OCI-LY7 (cell line): ENCODE measurements around the gene ZNF439. TPM values are rescaled to one million over a fixed set of nuclear protein-coding genes. Genes with fewer than 3 reads are reported as not detected.
A peak's percentile ranks its signal among the peaks of the same experiment; 100 is the strongest.
"Not testable (repeated sequence)": the region's sequence is repeated elsewhere in the genome, so short reads cannot be mapped to it uniquely, and the experiment has no call there.

Experiments used
- BruUV-seq: library from RNA; stranded (reverse); fragments of 400-500 nt; replicated peaks from 2 replicates; lab custom pipeline; 2021; lab: Mats Ljungman, UMichigan
- CTCF ChIA-PET: fragments of 300-600 bp; sonication (Branson Sonifier 250); formaldehyde crosslinking; loops from one replicate; lab custom pipeline; 2022; ENCODE audit warnings: antibody characterized with exemption; ENCODE audit not compliant: unreplicated experiment; lab: Charles Lee
- POLR2A ChIA-PET: fragments of 300-600 bp; sonication (Branson Sonifier 250); formaldehyde crosslinking; loops from one replicate; lab custom pipeline; 2022; ENCODE audit warnings: antibody characterized with exemption; lab: Charles Lee
- DNase-seq: peaks from one replicate; pipeline ENCODE4 v3.0.0-alpha.2; 2015; ENCODE audit warnings: low spot score
- H2AFZ ChIP-seq: fragments of 200-600 bp; sonication (generic), shearing (Covaris generic); 2 replicates; pipeline ENCODE4 v1.6.1; 2014; ENCODE audit warnings: mild to moderate bottlenecking, antibody characterized with exemption, low read length, moderate library complexity
- H3K27ac ChIP-seq: fragments of 200-600 bp; sonication (generic); 2 replicates; pipeline ENCODE4 v1.5.1; 2014; ENCODE audit warnings: mixed run types, low read depth, mild to moderate bottlenecking, moderate library complexity, low read length, inconsistent platforms; ENCODE audit not compliant: poor library complexity, severe bottlenecking
- H3K36me3 ChIP-seq: fragments of 200-600 bp; sonication (generic); 2 replicates; pipeline ENCODE4 v1.6.1; 2014; ENCODE audit warnings: mild to moderate bottlenecking, antibody characterized with exemption, low read length, moderate library complexity, mixed read lengths; ENCODE audit not compliant: insufficient read depth
- H3K4me1 ChIP-seq: fragments of 200-600 bp; sonication (generic); 2 replicates; pipeline ENCODE4 v1.5.1; 2014; ENCODE audit warnings: mild to moderate bottlenecking, low read length; ENCODE audit not compliant: insufficient read depth, poor library complexity, severe bottlenecking
- H3K4me2 ChIP-seq: fragments of 200-600 bp; sonication (generic); 2 replicates; pipeline ENCODE4 v1.6.1; 2014; ENCODE audit warnings: mild to moderate bottlenecking, low read length
- H3K4me3 ChIP-seq: fragments of 200-600 bp; sonication (generic); 2 replicates; pipeline ENCODE4 v1.5.1; 2014; ENCODE audit warnings: mild to moderate bottlenecking, low read depth, low read length; ENCODE audit not compliant: poor library complexity, severe bottlenecking
- H3K79me2 ChIP-seq: fragments of 200-600 bp; sonication (generic); 2 replicates; pipeline ENCODE4 v1.6.1; 2016; ENCODE audit warnings: low read depth, mild to moderate bottlenecking, low read length, moderate library complexity, mixed read lengths; ENCODE audit not compliant: insufficient read depth
- H3K9me2 ChIP-seq: fragments of 200-600 bp; sonication (generic); 2 replicates; pipeline ENCODE4 v1.6.1; 2016; ENCODE audit warnings: mild to moderate bottlenecking, low read length, mixed read lengths; ENCODE audit not compliant: insufficient read depth
- H3K9me3 ChIP-seq: fragments of 200-600 bp; sonication (generic); 2 replicates; pipeline ENCODE4 v1.6.1; 2014; ENCODE audit warnings: mild to moderate bottlenecking, mixed run types, low read length, mixed read lengths
- H4K20me1 ChIP-seq: fragments of 200-600 bp; sonication (generic); 2 replicates; pipeline ENCODE4 v1.6.1; 2014; ENCODE audit warnings: mild to moderate bottlenecking, antibody characterized with exemption, low read length, moderate library complexity, mixed read lengths; ENCODE audit not compliant: insufficient read depth
- CTCF ChIP-seq: fragments of 200-600 bp; sonication (generic); conservative IDR thresholded peaks from 2 replicates; pipeline ENCODE4 v1.5.1; 2014; ENCODE audit warnings: mild to moderate bottlenecking, antibody characterized with exemption, low read length, moderate library complexity, mixed read lengths
- EZH2phosphoT487 ChIP-seq: fragments of 200-600 bp; sonication (generic); IDR thresholded peaks from 2 replicates; pipeline ENCODE4 v1.6.1; 2018; ENCODE audit warnings: low read depth, borderline replicate concordance, mild to moderate bottlenecking, mixed run types, antibody characterized with exemption, low read length, moderate library complexity, mixed read lengths
- intact Hi-C: fragments of 100-400 bp; cut with micrococcal nuclease; formaldehyde crosslinking; loops from one replicate; pipeline ENCODE4 v1.10.0; 2022; ENCODE audit not compliant: unreplicated experiment
- total RNA-seq, 2 experiments: library from RNA; depleted of rRNA in 1 of 2; stranded (reverse); fragments of >200 nt in 1 of 2; shearing (Covaris generic) in 1 of 2; gene quantifications; 2 replicates each; pipeline ENCODE4 v1.2.3, GENCODE V29; 2014 to 2022

ZNF439 gene
- total RNA-seq, 2 experiments from 2014 or later, result 33.8 to 40.2 TPM

DNA sequence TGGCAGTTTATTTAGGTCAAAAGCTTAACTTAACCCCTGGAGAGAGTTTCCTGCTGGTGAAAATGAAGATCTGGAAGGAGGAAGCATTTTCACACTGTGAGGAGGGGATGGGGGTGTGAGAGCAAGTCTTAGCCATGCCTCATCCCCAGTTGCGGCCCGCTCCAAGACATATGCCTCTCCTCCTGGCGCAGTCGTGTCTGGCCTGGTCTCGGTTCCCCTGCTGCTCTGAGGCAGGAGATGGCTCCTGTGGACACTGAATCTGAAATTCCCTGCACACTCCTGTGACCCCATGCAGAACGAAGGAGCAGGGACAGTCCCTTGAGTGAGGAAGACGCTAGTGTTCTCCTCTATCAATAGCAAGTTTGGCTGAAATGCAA, 38.7 kb downstream of the ZNF439 start:
- Histone ChIP-seq H3K79me2 (no peaks in the 10 kb centered on the region), H3K4me3 (peak overlapping the region; percentile 83), H2AFZ (peak overlapping the region; percentile 97), H3K27ac (no peak overlapping the region), H3K4me2 (peak overlapping the region; percentile 81), H3K36me3 (no peaks in the 10 kb centered on the region), H3K4me1 (peaks cover 14% of the 10 kb centered on the region), H3K9me3 (no peaks in the 10 kb centered on the region), H3K9me2 (no peaks in the 10 kb centered on the region), H4K20me1 (no peaks in the 10 kb centered on the region)
- TF ChIP-seq CTCF (no peak), EZH2phosphoT487 (no peak)
- peak; percentile 10 for DNase-seq
- intact Hi-C loops, result no loop called here
- ChIA-PET POLR2A (interaction anchor here (0.6 to 1.4 kb wide), 2 partner anchors 101 to 244 kb away, joined by 3 read pairs; no protein-coding TSS in a partner anchor), CTCF (interaction anchor here (0.6 kb wide), 1 partner anchor 35 kb away, joined by 3 read pairs; no protein-coding TSS in a partner anchor)
- BruUV-seq, result no TSS peak

DNA sequence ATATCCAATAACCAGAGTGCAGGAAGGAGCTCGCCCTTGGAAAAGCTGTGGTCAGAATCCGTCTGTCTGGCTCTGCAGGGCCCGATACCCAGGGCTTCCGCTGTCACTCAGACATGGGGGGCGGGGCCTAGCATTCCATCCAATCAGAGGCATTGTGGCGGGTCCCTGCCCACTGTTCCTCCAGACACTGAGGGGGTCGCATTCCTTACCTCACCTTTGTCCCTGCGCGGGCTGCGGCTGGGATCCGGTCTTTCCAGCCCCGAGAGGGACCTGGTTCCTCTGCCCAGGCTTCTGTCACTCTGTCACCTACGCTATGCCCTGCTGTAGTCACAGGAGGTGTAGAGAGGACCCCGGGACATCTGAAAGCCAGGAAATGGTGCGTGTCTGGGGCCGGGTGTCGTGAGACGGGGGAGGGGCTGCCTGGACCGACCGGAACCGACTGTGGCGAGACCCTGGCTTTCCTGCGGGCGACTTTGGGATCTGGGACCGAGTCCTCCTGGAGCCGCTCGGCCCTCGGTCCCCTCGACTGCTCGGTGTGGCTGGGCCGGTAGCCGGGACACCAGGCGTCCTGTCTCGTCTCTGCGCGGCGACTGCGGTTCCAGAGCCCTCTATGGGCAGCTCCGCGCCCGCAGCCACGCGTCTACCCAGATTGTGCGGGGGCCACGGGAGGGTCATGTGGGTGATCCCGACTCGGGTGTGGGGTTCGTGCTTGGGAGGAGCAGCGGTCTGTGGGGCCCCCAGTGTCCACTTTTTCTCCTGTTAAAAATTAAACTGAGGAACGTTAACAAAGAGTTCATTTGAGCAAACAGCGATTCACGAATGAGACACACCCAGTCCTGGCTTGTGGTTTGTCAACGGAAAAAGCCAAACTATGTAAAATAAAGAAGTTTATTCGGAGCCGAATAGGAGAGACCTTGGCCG, 39.3 kb downstream of the ZNF439 start, which contains the start of gene ZNF69:
Gene ZNF69, plus strand, starts transcription at position 172 of the 921 bp plus-strand sequence. Its CDS starts 142 bp downstream, at position 314.
- Histone ChIP-seq H2AFZ (peak within 1 kb of the TSS; percentile 97), H4K20me1 (no peaks in the 10 kb centered on the region), H3K79me2 (no peaks in the 10 kb centered on the region), H3K9me3 (no peaks in the 10 kb centered on the region), H3K36me3 (no peaks in the 10 kb centered on the region), H3K27ac (no peak within 1 kb of the TSS), H3K4me3 (peak within 1 kb of the TSS; percentile 83), H3K4me1 (peaks cover 14% of the 10 kb centered on the region), H3K9me2 (no peaks in the 10 kb centered on the region), H3K4me2 (peak within 1 kb of the TSS; percentile 81)
- 0 out of 2 replicates have a peak, but pooled peaks have one; percentile 45 for TF ChIP-seq CTCF
- TF ChIP-seq EZH2phosphoT487, result no peak
- peak; percentile 82 for DNase-seq
- BruUV-seq, result TSS peak; percentile 40
- CTCF ChIA-PET, result interaction anchor here (0.6 kb wide), 1 partner anchor 35 kb away, joined by 3 read pairs; no protein-coding TSS in a partner anchor
- intact Hi-C loops, result no loop called here
- POLR2A ChIA-PET, result interaction anchor here (0.6 to 1.4 kb wide), 2 partner anchors 100 to 243 kb away, joined by 3 read pairs; no protein-coding TSS in a partner anchor

DNA sequence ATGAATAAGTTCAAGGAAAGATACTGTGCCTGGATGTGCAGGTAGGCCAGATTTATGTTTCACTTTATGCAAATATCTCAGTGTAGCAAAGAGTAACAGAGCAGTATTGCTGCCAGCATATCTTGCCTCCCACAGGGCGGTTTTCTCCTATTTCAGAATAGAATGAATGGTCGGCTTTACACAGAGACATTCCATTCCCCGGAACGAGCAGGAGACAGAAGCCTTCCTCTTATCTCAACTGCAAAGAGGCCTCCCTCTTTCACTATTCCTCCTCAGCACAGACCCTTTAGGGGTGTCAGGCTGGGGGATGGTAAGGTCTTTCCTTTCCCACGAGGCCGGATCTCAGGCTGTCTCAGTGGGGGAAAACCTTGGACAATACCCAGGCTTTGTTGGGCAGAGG, 41.4 kb downstream of the ZNF439 start:
- H4K20me1 ChIP-seq, H3K27ac ChIP-seq, H3K79me2 ChIP-seq, H3K4me2 ChIP-seq, H2AFZ ChIP-seq, H3K4me3 ChIP-seq, H3K9me3 ChIP-seq, intact Hi-C loops, H3K36me3 ChIP-seq, H3K9me2 ChIP-seq, DNase-seq, POLR2A ChIA-PET, CTCF ChIA-PET: not testable (repeated sequence)
- BruUV-seq, result TSS peak; percentile 27
- peaks cover 14% of the 10 kb centered on the region for H3K4me1 ChIP-seq
